Measurements from ENCODE around the gene TMEM81.

DNA sequence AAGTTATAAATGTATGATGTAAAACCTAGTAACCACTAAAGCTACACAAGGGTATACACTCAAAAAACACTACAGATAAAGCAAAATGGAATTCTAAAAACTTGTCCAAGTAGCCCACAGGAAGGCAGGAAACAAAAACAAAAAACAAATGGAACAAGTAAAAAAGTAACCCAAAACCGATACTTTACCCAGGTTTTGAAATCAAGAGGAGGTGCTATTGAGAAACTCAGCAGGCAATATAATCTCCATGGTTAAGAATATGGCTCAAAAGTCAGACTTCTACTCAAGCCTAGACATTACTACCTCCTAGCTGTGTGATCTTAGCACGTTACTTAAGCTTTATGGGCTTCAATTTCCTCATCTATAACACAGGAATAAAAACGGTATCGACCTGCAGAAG, 24.2 kb upstream of the TMEM81 start:
- no peak for TF ChIP-seq L3MBTL2 (conservative IDR thresholded peaks at IDR 0.05)
- TF ChIP-seq FOXA1 (IDR thresholded peaks at IDR 0.05), result no peak
- TF ChIP-seq ELF4 (IDR thresholded peaks at IDR 0.05), result no peak
- TF ChIP-seq ARNT (IDR thresholded peaks at IDR 0.05), result no peak
- TF ChIP-seq SP1 (IDR thresholded peaks at IDR 0.05), result no peak

All from HEK293T (cell line).